HuH-7 (cell line): ENCODE results near the gene WNT7A.

Experiments
- DNase-seq: peaks from one replicate; pipeline ENCODE4 v3.0.0; 2011; ENCODE audit warnings: low spot score

The WNT7A gene

DNA sequence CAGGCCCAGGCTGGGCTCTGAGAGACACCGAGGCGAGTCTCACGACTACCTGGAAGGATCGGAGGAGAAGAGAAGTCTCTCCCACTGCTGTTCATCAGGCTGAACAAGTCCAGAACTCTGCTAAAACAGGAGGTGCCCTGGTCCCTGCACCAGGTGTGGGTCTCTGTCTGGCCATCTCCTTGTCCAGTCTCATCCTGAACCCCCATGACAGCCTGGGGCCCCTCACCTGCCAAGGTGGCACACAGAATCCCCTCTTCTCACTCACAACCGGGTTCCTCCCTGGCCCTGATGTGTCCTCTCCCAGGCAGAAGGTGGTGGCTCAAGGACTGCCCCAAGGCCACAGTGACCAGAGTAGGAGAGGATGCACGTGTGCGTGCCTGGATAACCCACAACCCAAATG is 34.1 kb downstream of the WNT7A start:
- DNase-seq: no peak

DNA sequence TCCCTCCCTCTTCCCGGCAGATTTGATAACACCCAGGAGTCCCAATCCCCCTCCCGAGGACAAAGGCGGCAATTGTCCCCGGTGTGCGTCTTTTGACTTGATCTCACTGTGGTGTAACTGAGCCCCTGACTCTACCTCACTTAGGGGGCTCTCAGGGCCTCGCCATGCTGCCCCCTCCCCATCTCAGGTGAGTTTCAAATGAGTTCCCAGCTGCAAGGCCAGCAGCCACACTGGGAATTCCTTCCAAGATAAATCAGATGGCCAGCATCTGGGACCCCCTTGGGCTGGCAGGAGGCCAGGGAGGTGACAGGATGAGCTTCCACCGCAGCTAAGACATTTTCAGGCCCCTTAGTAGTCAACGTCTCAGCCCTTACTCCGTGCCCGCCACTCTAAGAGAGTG is 35.0 kb downstream of the WNT7A start:
- DNase-seq: no peak

GRCh38 chr3:13844286-13844685 is 35.6 kb downstream of the WNT7A start:
- DNase-seq: no peak

- DNase-seq: no peak
Observed at GRCh38 chr3:13843351-13843750, 36.5 kb downstream of the WNT7A start.

GRCh38 chr3:13842226-13842625 is 37.6 kb downstream of the WNT7A start:
- DNase-seq: no peak

- no peak for DNase-seq
Observed at GRCh38 chr3:13841826-13842225, 38.0 kb downstream of the WNT7A start.

- DNase-seq: no peak
Observed at GRCh38 chr3:13841141-13841540, 38.7 kb downstream of the WNT7A start.

DNA sequence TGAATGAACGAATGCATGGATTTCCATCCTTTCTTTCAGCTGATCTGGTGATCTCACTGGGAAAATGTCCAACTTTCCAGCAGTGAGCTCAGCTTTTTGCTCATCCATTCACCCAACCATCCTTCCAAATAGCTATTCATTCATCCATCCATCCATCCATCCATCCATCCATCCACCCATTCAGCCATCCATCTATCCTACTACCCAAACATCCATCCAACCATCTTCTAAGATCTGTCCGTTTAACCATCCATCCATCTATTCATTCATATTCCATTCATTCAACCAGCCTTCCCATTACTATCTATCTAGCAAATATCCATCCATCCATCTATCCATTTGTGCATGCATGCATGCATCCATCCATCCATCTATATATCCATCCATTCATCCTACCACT is 39.4 kb downstream of the WNT7A start:
- DNase-seq: no peak

- DNase-seq: no peak
Observed at GRCh38 chr3:13839726-13840340, 40.0 kb downstream of the WNT7A start.

DNA sequence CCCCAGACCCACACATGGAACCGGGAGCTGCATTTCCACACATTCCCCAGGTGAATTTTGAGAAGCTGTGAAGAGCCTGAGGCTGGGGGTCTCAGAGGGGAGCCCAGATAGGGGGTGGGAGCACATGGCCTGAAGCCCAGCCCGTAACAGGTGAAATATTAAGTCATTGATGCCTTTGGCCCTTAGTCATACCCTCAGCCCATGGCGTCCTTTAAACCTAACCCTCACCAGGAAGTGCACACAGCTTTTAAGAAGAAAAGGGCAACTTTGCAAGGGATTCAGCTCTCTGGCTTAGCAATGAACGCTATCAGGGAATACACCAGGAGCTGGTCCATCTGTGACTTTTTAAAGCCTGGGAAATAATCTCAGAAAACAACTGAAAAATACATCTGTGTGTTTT is 40.6 kb downstream of the WNT7A start:
- DNase-seq: no peak

DNA sequence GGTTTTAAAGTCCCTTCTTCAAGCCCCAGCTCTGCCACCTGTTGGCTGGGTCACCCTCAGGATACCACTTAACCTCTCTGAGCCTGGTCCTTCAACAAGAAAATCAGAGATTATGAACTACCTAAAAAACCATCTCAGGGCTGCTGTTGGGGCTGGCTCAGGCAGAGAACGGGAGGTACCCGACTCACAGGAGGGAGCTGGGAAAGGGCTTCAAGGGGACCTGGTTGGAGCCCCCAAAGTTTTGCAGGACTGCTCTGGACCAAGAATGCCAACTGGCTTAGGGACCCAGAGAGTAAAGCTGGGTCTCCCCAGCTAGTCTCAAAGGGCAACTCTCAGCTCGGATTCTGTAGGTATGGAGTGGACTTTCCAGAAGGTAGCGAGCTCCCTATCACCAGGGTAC is 41.5 kb downstream of the WNT7A start:
- DNase-seq: no peak

DNA sequence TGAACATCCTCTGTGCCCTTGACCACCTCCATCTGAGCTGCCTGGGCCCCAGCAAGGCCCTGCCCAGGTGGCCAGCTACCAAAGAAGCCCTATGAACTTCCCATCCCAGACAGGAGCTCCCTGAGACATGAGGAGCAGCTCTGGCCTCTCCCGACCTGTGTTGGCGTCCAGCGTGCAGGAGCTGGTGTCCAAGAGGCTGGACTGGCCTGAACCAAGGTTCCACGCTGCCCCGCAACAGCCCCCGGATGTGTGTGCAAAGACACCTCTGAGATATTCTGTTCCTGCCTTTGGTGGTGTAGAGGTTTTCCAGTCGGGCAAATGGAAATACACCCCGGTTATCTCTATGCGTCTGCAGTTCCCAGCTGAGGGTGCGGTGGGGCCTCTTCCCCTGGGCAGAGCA is 42.1 kb downstream of the WNT7A start:
- DNase-seq: no peak

DNA sequence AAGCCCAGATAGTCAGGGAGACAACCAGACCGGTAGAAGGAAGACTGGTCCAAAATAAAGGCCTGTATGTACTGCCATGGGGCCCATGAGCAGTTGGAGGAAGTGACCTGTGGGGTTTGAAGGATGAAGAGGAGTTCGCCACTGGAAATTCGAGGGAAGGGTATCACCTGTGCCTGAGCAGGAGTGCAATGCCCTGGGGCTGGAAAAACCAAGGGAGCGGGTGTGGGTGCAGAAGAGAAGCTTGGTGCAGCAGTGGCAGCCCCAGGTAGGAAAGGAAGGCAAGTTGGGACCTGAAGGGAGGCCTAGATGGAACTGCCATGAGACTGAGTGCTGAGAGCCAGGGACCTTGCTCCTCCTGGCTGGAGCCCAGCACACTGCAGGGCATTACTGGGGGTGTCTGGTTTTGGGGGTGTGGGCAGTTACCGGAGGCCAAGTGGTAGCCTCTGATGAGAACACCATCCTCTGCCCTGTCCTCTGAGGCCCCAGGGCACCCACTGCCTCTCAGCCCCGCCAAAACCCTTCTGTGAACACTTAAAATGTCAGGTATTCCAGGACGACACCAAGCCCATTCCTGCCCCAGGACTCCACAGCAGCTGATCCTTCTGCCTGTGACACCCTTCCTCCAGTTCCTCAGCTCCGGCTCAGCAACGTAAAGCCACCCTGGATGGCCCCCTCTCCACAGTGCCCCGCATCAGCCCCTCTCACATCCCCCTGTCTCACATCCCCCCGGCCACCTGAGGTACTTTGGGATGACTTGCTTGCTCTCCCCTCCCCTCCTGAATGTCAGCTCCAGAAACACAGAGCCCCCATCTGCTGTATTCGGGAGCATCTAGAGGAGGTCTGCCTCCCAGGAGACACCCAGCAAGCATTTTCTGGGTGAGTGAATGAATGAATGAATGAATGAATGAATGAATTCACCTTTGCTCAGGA is 42.9 kb downstream of the WNT7A start:
- no peak for DNase-seq

DNA sequence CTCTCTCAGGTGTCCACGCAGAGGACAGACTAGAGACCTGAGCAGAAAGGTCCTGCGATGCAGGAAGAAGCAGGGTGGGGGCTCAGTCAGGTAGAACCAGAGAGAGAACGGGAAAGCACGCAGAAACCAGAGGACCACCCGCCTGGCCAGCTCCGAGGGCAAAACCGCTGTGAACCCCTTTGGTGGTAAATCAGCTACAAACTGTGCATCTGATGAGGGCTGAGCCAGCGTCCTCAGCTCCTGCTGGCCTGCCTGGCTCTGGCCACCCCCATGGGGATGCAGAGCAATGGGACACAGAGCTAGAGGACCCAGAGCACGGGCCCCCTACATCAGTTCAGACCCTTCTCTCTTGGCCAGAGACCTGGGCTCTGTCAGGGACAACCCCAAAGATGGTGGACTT is 44.6 kb downstream of the WNT7A start:
- DNase-seq: no peak

- DNase-seq: no peak
Observed at GRCh38 chr3:13834258-13835035, 45.4 kb downstream of the WNT7A start.

DNA sequence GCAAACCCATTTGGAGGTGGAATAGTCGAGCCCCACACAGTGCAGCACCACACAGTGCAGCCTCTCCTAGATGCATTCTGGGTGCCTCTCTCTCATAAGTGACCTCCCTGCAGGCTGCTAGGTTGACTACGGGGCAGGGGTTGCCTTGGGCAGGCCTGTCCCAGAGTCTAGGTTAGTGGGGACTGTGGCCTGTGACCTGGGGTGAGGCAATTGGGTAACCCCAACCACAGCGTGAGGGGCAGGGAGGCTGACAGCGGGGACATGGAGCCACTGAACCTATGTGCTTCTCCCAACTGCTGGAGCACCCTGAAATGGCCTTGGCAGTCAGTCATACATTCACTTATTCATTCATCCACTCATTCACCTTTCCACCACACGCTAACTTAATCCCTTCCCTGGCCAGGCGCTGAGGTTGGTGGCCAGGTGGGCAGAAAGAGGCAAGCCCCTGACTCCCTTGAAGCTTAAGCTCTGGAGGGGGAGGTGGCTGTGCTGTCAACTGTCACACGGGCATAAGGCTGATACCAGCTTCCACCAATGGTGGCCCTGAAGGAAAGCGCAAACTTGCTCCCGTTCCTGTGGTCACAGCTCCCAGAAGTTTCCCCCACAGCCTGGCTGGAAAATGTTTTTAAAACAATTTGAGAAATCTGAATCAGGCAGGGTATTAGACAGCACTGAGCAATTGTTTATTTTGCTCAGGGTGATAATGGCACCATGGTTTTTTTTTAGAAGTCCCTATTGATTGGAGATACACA is 46.2 kb downstream of the WNT7A start:
- DNase-seq: no peak

GRCh38 chr3:13832130-13832529 is 47.7 kb downstream of the WNT7A start:
- no peak for DNase-seq

GRCh38 chr3:13831386-13831996 is 48.4 kb downstream of the WNT7A start:
- DNase-seq: no peak

DNA sequence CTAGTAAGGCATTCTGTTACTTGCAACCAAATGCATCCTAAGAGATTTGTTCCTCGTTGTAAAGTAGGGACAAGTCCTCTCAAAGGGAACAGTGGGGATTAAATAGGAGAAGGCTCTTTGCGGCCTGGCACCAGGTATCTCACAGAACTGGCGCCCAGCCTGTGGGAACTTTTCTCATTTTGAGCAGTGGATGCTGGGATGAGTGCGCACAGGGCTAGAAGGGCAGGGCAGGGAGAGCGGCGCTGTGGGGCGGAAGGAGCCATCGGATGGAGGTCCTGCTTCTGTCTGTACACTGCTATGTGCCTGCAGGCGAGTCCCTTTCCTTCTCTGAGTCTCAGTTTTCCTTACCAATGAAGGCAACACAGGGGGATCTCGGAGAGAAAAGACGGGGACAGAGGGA is 50.6 kb downstream of the WNT7A start:
- no peak for DNase-seq

DNA sequence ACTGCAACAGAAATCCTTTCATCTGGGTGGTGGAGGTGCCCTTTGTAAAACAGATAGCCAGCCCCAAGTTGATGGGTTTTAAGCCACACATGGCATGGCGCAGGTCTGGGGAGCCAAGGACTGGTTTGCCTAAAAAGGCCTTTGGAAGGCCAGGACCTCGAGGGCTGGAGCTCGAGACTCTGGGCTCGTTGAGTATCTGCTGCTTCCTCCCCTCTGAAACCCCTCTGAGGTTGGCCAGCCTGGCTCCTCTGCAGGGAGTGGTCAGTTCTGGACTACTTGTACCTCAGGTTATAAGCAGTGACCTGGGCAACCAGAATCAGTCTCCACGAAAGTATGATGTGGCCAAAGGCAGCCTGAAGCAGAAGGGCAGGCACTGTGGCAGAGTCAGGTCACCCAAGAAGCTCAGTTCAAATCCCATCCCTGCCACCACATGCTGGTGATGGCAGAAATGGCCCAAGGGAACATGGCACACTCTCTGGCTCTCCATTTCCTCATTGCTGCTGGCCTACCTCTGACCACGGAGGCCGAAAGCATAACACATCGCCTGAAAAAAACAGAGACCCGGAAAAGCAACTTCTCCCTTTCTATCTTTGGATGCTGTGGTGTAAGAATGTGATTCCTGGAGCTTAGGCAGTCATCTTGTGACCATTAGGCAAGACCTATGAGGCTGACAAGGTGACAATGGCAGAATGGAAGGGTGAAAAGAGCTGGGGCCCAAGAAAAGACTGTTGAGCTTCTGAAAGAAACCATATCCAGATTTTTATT is 51.2 kb downstream of the WNT7A start:
- DNase-seq: no peak

DNA sequence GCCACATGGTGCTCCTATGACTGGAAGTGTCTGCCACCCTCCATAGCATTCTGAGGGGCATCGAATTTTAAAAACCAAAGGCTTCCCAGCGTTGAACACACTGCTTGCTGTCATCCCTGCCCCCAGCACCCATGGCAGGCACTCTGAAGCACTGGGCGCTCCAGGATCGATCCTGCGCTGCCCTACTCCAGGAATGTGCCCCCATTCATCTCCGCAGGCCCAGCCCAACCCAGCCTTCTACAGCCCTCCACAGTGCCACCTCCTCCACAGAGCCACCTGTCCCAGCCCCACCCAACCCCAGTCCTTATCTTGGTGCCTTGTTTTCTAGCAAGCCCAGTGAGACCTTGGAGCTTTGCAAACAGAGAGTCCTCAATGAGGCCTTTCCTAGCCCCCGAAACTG is 52.2 kb downstream of the WNT7A start:
- no peak for DNase-seq
